WTC11 (cell line): Measurements from ENCODE around the gene POGK.

Source experiments
- ATF3 ChIP-seq: sonication (generic); formaldehyde crosslinking; conservative IDR thresholded peaks from 2 replicates; pipeline ENCODE4 v1.8.1; 2022; ENCODE audit warnings: mild to moderate bottlenecking, missing genetic modification reagents
- CDX4 ChIP-seq: fragments of 250-450 bp; sonication (Bioruptor Pico); IDR thresholded peaks from 2 replicates; pipeline ENCODE4 v1.9.0; 2021; ENCODE audit warnings: moderate library complexity, mild to moderate bottlenecking, inconsistent platforms, borderline replicate concordance
- CREB1 ChIP-seq: sonication (generic); formaldehyde crosslinking; IDR thresholded peaks from 2 replicates; pipeline ENCODE4 v1.8.0; 2023; ENCODE audit warnings: mild to moderate bottlenecking, missing genetic modification reagents
- CTCF ChIP-seq: fragments of 200-600 bp; IDR thresholded peaks from 2 replicates; pipeline ENCODE4 v1.8.0; 2022; ENCODE audit warnings: antibody characterized with exemption
- E2F1 ChIP-seq: sonication (generic); formaldehyde crosslinking; IDR thresholded peaks from 2 replicates; pipeline ENCODE4 v1.8.0; 2022; ENCODE audit warnings: mild to moderate bottlenecking, missing genetic modification reagents
- ESRRA ChIP-seq: sonication (generic); formaldehyde crosslinking; IDR thresholded peaks from 2 replicates; pipeline ENCODE4 v1.8.1; 2022; ENCODE audit warnings: mild to moderate bottlenecking, missing genetic modification reagents, borderline replicate concordance
- ETV6 ChIP-seq: sonication (generic); formaldehyde crosslinking; IDR thresholded peaks from 2 replicates; pipeline ENCODE4 v1.8.1; 2022; ENCODE audit warnings: mild to moderate bottlenecking, missing genetic modification reagents
- MXD4 ChIP-seq: fragments of 250-450 bp; sonication (Bioruptor Pico); IDR thresholded peaks from 2 replicates; pipeline ENCODE4 v1.8.0; 2021; ENCODE audit warnings: mild to moderate bottlenecking, moderate library complexity, borderline replicate concordance
- NR3C1 ChIP-seq: sonication (generic); formaldehyde crosslinking; conservative IDR thresholded peaks from 2 replicates; pipeline ENCODE4 v1.8.1; 2023; ENCODE audit warnings: low read depth, mild to moderate bottlenecking, missing genetic modification reagents
- PREB ChIP-seq: sonication (generic); formaldehyde crosslinking; IDR thresholded peaks from 2 replicates; pipeline ENCODE4 v1.8.1; 2022; ENCODE audit warnings: mild to moderate bottlenecking, missing genetic modification reagents, moderate library complexity, borderline replicate concordance
- ZNF671 ChIP-seq: fragments of 250-450 bp; sonication (Bioruptor Pico); IDR thresholded peaks from 2 replicates; pipeline ENCODE4 v1.8.0; 2021; ENCODE audit warnings: mild to moderate bottlenecking

GRCh38 chr1:166889776-166890175 lies 50.5 kb downstream of the POGK start:
- TF ChIP-seq ESRRA (CRISPR knock-in tag) = no peak
- no peak for TF ChIP-seq CTCF
- no peak for TF ChIP-seq E2F1
- TF ChIP-seq NR3C1 = no peak
- TF ChIP-seq ATF3 (CRISPR knock-in tag) = no peak
- no peak for TF ChIP-seq PREB
- TF ChIP-seq MXD4 (CRISPR knock-in tag) = no peak
- no peak for TF ChIP-seq ZNF671 (CRISPR knock-in tag)
- TF ChIP-seq CDX4 (CRISPR knock-in tag) = no peak
- no peak for TF ChIP-seq CREB1 (CRISPR knock-in tag)
- TF ChIP-seq ETV6 (CRISPR knock-in tag) = no peak
